ENCODE results near the gene CCR2. TPM values are rescaled to one million over a fixed set of nuclear protein-coding genes. Genes with fewer than 3 reads are reported as not detected.

The CCR2 gene
- total RNA-seq, 1 experiment from 2014 or later: not detected

GRCh38 chr3:46349484-46350261 lies 4.2 kb upstream of the CCR2 start:
- Histone ChIP-seq H3K79me2 (ENCODE audit: low read depth) (no peaks in the 10 kb centered on the region), H3K36me3 (ENCODE audit: low read depth) (no peaks in the 10 kb centered on the region), H3F3A (ENCODE audit: insufficient read depth, low read depth) (no peaks in the 10 kb centered on the region), H4K20me1 (ENCODE audit: insufficient read depth) (no peaks in the 10 kb centered on the region), H3K4me3 (no peak overlapping the region), H3K4me1 (replicated peaks; ENCODE audit: insufficient read depth) (0 out of 2 replicates have a peak, but pooled peaks cover 14% of the 10 kb centered on the region), H2AFZ (no peak overlapping the region), H3K27me3 (ENCODE audit: insufficient read depth, low read depth) (no peaks in the 10 kb centered on the region), H3K9me3 (ENCODE audit: insufficient read depth, low read depth) (no peaks in the 10 kb centered on the region; the same call in 1 of the 2 replicates), H3K4me2 (no peak overlapping the region), H3K9me2 (ENCODE audit: insufficient read depth) (no peaks in the 10 kb centered on the region), H3K27ac (no peak overlapping the region)
- BruUV-seq (replicated peaks): no TSS peak
- TF ChIP-seq EZH2 (IDR thresholded peaks at IDR 0.05; ENCODE audit: low read depth) (no peak), CTCF (conservative IDR thresholded peaks at IDR 0.05) (no peak)
- CTCF ChIA-PET: no interaction called here
- intact Hi-C loops (cut with micrococcal nuclease; ENCODE audit: unreplicated experiment): no loop called here
- no peak for DNase-seq
- POLR2A ChIA-PET (ENCODE audit: unreplicated experiment): no interaction called here

- Histone ChIP-seq H3K4me1 (replicated peaks; ENCODE audit: insufficient read depth) (0 out of 2 replicates have a peak, but pooled peaks cover 14% of the 10 kb centered on the region), H3F3A (ENCODE audit: insufficient read depth, low read depth) (no peaks in the 10 kb centered on the region), H3K27ac (no peak overlapping the region), H3K4me2 (no peak overlapping the region), H3K27me3 (ENCODE audit: insufficient read depth, low read depth) (no peaks in the 10 kb centered on the region), H4K20me1 (ENCODE audit: insufficient read depth) (no peaks in the 10 kb centered on the region), H3K9me2 (ENCODE audit: insufficient read depth) (no peaks in the 10 kb centered on the region), H2AFZ (no peak overlapping the region), H3K36me3 (ENCODE audit: low read depth) (no peaks in the 10 kb centered on the region), H3K9me3 (ENCODE audit: insufficient read depth, low read depth) (no peaks in the 10 kb centered on the region; the same call in 1 of the 2 replicates), H3K79me2 (ENCODE audit: low read depth) (no peaks in the 10 kb centered on the region), H3K4me3 (no peak overlapping the region)
- BruUV-seq (replicated peaks): no TSS peak
- no peak for DNase-seq
- TF ChIP-seq CTCF (conservative IDR thresholded peaks at IDR 0.05) (no peak), EZH2 (IDR thresholded peaks at IDR 0.05; ENCODE audit: low read depth) (no peak)
- ChIA-PET CTCF (no interaction called here), POLR2A (ENCODE audit: unreplicated experiment) (no interaction called here)
- intact Hi-C loops (cut with micrococcal nuclease; ENCODE audit: unreplicated experiment): no loop called here
Observed at GRCh38 chr3:46350262-46350565, 3.7 kb upstream of the CCR2 start.

- Histone ChIP-seq H3K4me2 (no peak overlapping the region), H3K9me3 (ENCODE audit: insufficient read depth, low read depth) (no peaks in the 10 kb centered on the region; the same call in 1 of the 2 replicates), H4K20me1 (ENCODE audit: insufficient read depth) (no peaks in the 10 kb centered on the region), H3K79me2 (ENCODE audit: low read depth) (no peaks in the 10 kb centered on the region), H3K4me1 (replicated peaks; ENCODE audit: insufficient read depth) (0 out of 2 replicates have a peak, but pooled peaks cover 14% of the 10 kb centered on the region), H3K27ac (no peak overlapping the region), H3K36me3 (ENCODE audit: low read depth) (no peaks in the 10 kb centered on the region), H3K9me2 (ENCODE audit: insufficient read depth) (no peaks in the 10 kb centered on the region), H2AFZ (no peak overlapping the region), H3F3A (ENCODE audit: insufficient read depth, low read depth) (no peaks in the 10 kb centered on the region), H3K4me3 (no peak overlapping the region), H3K27me3 (ENCODE audit: insufficient read depth, low read depth) (no peaks in the 10 kb centered on the region)
- POLR2A ChIA-PET (ENCODE audit: unreplicated experiment): interaction anchor here (0.7 kb wide), 1 partner anchor 30 kb away, joined by 5 read pairs; no protein-coding TSS in a partner anchor
- BruUV-seq (replicated peaks): no TSS peak
- no peak for DNase-seq
- intact Hi-C loops (cut with micrococcal nuclease; ENCODE audit: unreplicated experiment): no loop called here
- TF ChIP-seq CTCF (conservative IDR thresholded peaks at IDR 0.05): no peak
- TF ChIP-seq EZH2 (IDR thresholded peaks at IDR 0.05; ENCODE audit: low read depth): no peak
- CTCF ChIA-PET: no interaction called here
Observed at GRCh38 chr3:46351646-46352045, 2.3 kb upstream of the CCR2 start.
